ENCODE measurements around the gene IDUA.

IDUA gene

GRCh38 chr4:956531-957230 lies 30.2 kb upstream of the IDUA start:
- DNase-seq (ENCODE audit: low spot score), result no peak

- DNase-seq (ENCODE audit: low spot score), result no peak
These were observed 29.6 kb upstream of the IDUA start for GRCh38 chr4:957231-957580.

GRCh38 chr4:957581-958313 lies 29.1 kb upstream of the IDUA start:
- no peak for DNase-seq (ENCODE audit: low spot score)

- no peak for DNase-seq (ENCODE audit: low spot score)
These were observed 28.6 kb upstream of the IDUA start for GRCh38 chr4:958314-958665.

- no peak for DNase-seq (ENCODE audit: low spot score)
These were observed 28.0 kb upstream of the IDUA start for GRCh38 chr4:958696-959337.

GRCh38 chr4:959338-960139 lies 27.3 kb upstream of the IDUA start:
- no peak for DNase-seq (ENCODE audit: low spot score)

GRCh38 chr4:960140-960635 lies 26.7 kb upstream of the IDUA start:
- no peak for DNase-seq (ENCODE audit: low spot score)

GRCh38 chr4:960636-961350 lies 26.1 kb upstream of the IDUA start:
- DNase-seq (ENCODE audit: low spot score), result no peak

- no peak for DNase-seq (ENCODE audit: low spot score)
These were observed 25.3 kb upstream of the IDUA start for GRCh38 chr4:961351-962230.

- DNase-seq (ENCODE audit: low spot score), result no peak
These were observed 24.3 kb upstream of the IDUA start for GRCh38 chr4:962231-963208.

GRCh38 chr4:963276-964225 lies 23.3 kb upstream of the IDUA start:
- DNase-seq (ENCODE audit: low spot score), result no peak

GRCh38 chr4:964346-965025 lies 22.4 kb upstream of the IDUA start:
- DNase-seq (ENCODE audit: low spot score), result no peak

GRCh38 chr4:965048-965765 lies 21.6 kb upstream of the IDUA start:
- no peak for DNase-seq (ENCODE audit: low spot score)

- no peak for DNase-seq (ENCODE audit: low spot score)
These were observed 21.1 kb upstream of the IDUA start for GRCh38 chr4:965766-966134.

- no peak for DNase-seq (ENCODE audit: low spot score)
These were observed 20.4 kb upstream of the IDUA start for GRCh38 chr4:966266-967112.
